ENCODE data around the gene LENG1.

DNA sequence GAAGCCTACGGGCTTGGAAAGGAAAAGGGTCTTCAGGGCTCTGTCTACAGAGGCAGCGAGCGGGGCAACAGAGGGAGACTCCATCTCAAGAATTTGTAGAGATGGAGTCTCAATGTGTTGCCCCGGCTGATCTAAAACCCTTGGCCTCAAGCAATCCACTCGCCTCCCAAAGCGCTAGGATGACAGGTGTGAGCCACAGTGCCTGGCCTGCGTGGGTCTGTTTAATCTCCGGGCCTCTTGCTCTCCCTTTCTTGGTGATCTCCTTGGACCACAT lies 49.2 kb upstream of the LENG1 start:
- TF ChIP-seq CTCF (IDR thresholded peaks at IDR 0.05; ENCODE audit: insufficient read depth, low read length) (no peak), REST (IDR thresholded peaks at IDR 0.05; ENCODE audit: insufficient replicate concordance, low read depth) (no peak), GABPA (IDR thresholded peaks at IDR 0.05; ENCODE audit: low read depth) (no peak), POLR2AphosphoS5 (IDR thresholded peaks at IDR 0.05; ENCODE audit: low read depth) (no peak), SPI1 (IDR thresholded peaks at IDR 0.05; ENCODE audit: borderline replicate concordance, low read depth) (no peak)

Data from HL-60 (cell line).